HG03575 (cell line): Measurements from ENCODE around the gene F2.
"Not testable (repeated sequence)": the region's sequence is repeated elsewhere in the genome, so short reads cannot be mapped to it uniquely, and the experiment has no call there.

Experiments
- ATAC-seq: cut with Tn5 transposase; IDR thresholded peaks from one replicate; pipeline ENCODE4 v1.9.1; 2021; ENCODE audit not compliant: unreplicated experiment, insufficient number of reproducible peaks, low FRiP score; ENCODE audit errors: extremely low read depth

Gene F2

GRCh38 chr11:46719048-46719542, at the start of gene F2:
TSS of gene F2 (plus strand) at chr11:46719213. CDS start at chr11:46719236, 23 bp downstream.
- no peak for ATAC-seq

GRCh38 chr11:46669711-46670139, 49.3 kb upstream of the F2 start:
- ATAC-seq = no peak

- ATAC-seq = not testable (repeated sequence)
These were observed 48.5 kb upstream of the F2 start for GRCh38 chr11:46670521-46670920.

GRCh38 chr11:46671958-46672315, 47.1 kb upstream of the F2 start:
- ATAC-seq = no peak

DNA sequence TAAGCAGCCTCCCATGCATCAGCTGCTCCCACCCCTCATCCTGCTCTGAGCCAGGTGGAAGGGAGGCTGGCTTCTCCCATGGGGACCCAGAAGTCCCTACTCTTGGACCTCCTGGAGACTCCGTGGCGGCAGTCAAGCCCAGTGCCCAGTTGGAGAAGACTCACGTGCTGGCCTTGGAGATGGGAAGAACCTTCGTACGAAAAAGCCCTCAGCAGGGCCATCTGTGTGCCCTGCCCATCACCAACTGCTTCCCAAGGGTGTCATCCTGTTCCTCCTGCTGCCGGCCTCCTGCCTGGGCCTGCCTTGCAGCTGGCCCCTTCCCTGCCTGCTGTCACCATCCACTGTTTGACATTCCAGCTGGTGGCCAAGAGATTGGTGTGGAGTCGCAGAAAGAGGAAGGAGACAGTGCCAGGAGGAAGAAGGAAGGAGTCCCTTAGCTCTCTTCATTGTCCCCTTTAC, 46.6 kb upstream of the F2 start:
- ATAC-seq = no peak

GRCh38 chr11:46673713-46674462, 45.1 kb upstream of the F2 start:
- ATAC-seq = no peak

- no peak for ATAC-seq
These were observed 44.3 kb upstream of the F2 start for GRCh38 chr11:46674463-46675287.

- ATAC-seq = no peak
These were observed 43.6 kb upstream of the F2 start for GRCh38 chr11:46675288-46675851.

DNA sequence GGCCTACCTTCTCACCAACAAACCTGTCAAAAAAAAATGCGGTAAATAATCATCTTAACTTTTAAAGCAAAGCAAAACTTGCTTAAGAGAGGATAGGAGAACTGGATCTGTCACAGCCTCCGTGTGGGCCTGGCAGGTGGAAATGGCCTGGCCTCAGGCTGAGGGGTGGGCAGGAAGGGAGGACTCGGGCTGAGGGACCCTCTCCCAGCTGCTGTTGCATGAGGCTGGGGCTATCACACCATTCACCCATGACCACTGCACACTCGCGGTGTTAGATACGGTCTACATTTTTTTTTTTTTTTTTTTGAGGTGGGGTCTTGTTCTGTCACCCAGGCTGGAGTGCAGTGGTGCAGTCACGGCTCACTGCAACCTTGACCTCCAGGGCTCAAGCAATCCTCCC, 43.1 kb upstream of the F2 start:
- ATAC-seq = no peak

- no peak for ATAC-seq
These were observed 42.4 kb upstream of the F2 start for GRCh38 chr11:46676436-46677158.

DNA sequence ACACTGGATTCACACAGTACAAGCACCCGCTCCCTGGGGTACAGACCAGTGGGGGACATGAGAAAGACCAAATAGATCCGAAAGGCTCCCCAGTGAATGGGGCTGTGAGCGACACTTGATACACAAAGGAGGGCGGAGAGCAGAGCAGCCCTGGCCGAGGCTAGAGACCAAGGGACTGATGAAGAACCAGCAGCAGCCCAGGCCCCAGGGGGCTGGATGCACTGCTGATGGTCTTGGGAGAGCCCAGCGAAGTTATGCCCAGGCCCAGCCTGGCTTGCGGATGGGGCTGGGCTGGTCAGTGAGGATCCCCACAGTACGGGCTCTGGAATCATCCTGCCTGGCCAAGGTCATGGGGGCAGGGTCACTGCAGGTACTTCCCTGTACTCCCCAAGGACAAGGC, 41.8 kb upstream of the F2 start:
- no peak for ATAC-seq

- ATAC-seq = no peak
These were observed 40.8 kb upstream of the F2 start for GRCh38 chr11:46677991-46678740.

GRCh38 chr11:46678741-46679130, 40.3 kb upstream of the F2 start:
- ATAC-seq = no peak

GRCh38 chr11:46679241-46680163, 39.5 kb upstream of the F2 start:
- no peak for ATAC-seq

GRCh38 chr11:46680164-46680760, 38.8 kb upstream of the F2 start:
- no peak for ATAC-seq

- no peak for ATAC-seq
These were observed 38.2 kb upstream of the F2 start for GRCh38 chr11:46680815-46681214.

DNA sequence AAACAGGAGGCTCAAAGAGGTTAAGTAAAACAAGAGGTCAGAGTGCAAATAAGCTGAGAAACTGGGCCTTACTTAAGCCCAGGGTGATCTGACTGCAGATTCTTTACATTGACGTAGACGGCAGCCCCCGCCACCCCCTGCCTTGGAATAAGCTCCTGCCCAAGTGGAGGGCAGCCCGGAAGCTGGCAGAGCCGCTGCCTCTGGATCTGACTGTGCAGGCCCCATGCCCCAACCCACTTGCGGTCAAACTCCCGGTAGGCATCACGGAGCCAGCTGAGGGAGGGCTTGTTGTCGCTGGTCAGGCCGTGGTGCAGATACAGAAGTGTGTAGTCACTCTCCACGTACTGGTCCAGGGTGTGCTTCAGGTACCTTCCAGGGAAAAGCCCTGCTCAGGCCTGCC, 37.2 kb upstream of the F2 start:
- no peak for ATAC-seq
